HepG2 (cell line): ENCODE measurements around the gene LZTS2. TPM values are rescaled to one million over a fixed set of nuclear protein-coding genes. Genes with fewer than 3 reads are reported as not detected.

Experiments used
- AHR ChIP-seq: IDR thresholded peaks from 2 replicates; pipeline ENCODE4 v1.6.1; 2018; ENCODE audit warnings: missing genetic modification reagents, missing compliant biosample characterization
- ARID2 ChIP-seq: sonication (generic); formaldehyde crosslinking; IDR thresholded peaks from 2 replicates; pipeline ENCODE4 v1.8.1; 2022; ENCODE audit warnings: mild to moderate bottlenecking, missing genetic modification reagents, borderline replicate concordance
- EEA1 ChIP-seq: sonication (generic); formaldehyde crosslinking; IDR thresholded peaks from 2 replicates; pipeline ENCODE4 v1.5.1; 2020; ENCODE audit warnings: mild to moderate bottlenecking, missing genetic modification reagents, borderline replicate concordance
- ELF4 ChIP-seq: sonication (generic); formaldehyde crosslinking; IDR thresholded peaks from 2 replicates; pipeline ENCODE4 v1.5.0; 2020; ENCODE audit warnings: missing genetic modification reagents, mild to moderate bottlenecking, moderate library complexity, borderline replicate concordance
- FOXA1 ChIP-seq, 2 experiments: fragments of 450-650 bp in 1 of 2; sonication (generic) in 1 of 2; formaldehyde crosslinking in 1 of 2; IDR thresholded peaks; 2 replicates each; pipeline versions ENCODE4 v1.4.0 to v1.6.1; 2016 to 2020; ENCODE audit warnings: missing genetic modification reagents in 1 of 2
- GABPA ChIP-seq, 2 experiments: IDR thresholded peaks; 2 replicates each; pipeline ENCODE4 v1.6.1; 2011 to 2016; ENCODE audit warnings: low read depth in 2 of 2, low read length in 1 of 2, missing biosample characterization in 1 of 2, missing genetic modification characterization in 1 of 2
- HDAC6 ChIP-seq: fragments of 200-600 bp; sonication (generic); IDR thresholded peaks from 2 replicates; pipeline ENCODE4 v1.7.0; 2017; ENCODE audit warnings: mild to moderate bottlenecking, antibody characterized with exemption, low read length, low read depth
- HOXA5 ChIP-seq: sonication (generic); formaldehyde crosslinking; IDR thresholded peaks from 2 replicates; pipeline ENCODE4 v1.4.0; 2020; ENCODE audit warnings: missing genetic modification reagents
- KDM3A ChIP-seq: IDR thresholded peaks from 2 replicates; pipeline ENCODE4 v1.6.1; 2018; ENCODE audit warnings: low read depth, missing compliant biosample characterization
- POLR2G ChIP-seq: fragments of 200-400 bp; formaldehyde crosslinking; IDR thresholded peaks from 2 replicates; pipeline ENCODE4 v1.6.1; 2018; ENCODE audit warnings: mild to moderate bottlenecking, low read depth, low read length, moderate library complexity
- SOX5 ChIP-seq: IDR thresholded peaks from 2 replicates; pipeline ENCODE4 v1.6.1; 2016; ENCODE audit warnings: borderline replicate concordance
- STAT6 ChIP-seq: sonication (generic); formaldehyde crosslinking; IDR thresholded peaks from 2 replicates; pipeline ENCODE4 v1.4.0; 2020; ENCODE audit warnings: missing genetic modification reagents, mild to moderate bottlenecking, borderline replicate concordance
- WIZ ChIP-seq: sonication (generic); formaldehyde crosslinking; IDR thresholded peaks from 2 replicates; pipeline ENCODE4 v1.5.1; 2020; ENCODE audit warnings: mild to moderate bottlenecking, missing genetic modification reagents
- ZMAT5 ChIP-seq: sonication (generic); formaldehyde crosslinking; IDR thresholded peaks from 2 replicates; pipeline ENCODE4 v1.5.0; 2020; ENCODE audit warnings: mild to moderate bottlenecking, low read depth, missing genetic modification reagents, borderline replicate concordance
- ZMYM3 ChIP-seq: sonication (generic); formaldehyde crosslinking; IDR thresholded peaks from 2 replicates; pipeline ENCODE4 v1.5.1; 2020; ENCODE audit warnings: mild to moderate bottlenecking, missing genetic modification reagents
- ZNF281 ChIP-seq: sonication (generic); formaldehyde crosslinking; IDR thresholded peaks from 2 replicates; pipeline ENCODE4 v1.4.0; 2020; ENCODE audit warnings: missing genetic modification reagents, borderline replicate concordance
- ZNF790 ChIP-seq: sonication (generic); formaldehyde crosslinking; IDR thresholded peaks from 2 replicates; pipeline ENCODE4 v1.8.0; 2022; ENCODE audit warnings: missing genetic modification reagents, mild to moderate bottlenecking, borderline replicate concordance
- ZNF879 ChIP-seq: sonication (generic); formaldehyde crosslinking; IDR thresholded peaks from 2 replicates; pipeline ENCODE4 v1.8.1; 2023; ENCODE audit warnings: missing genetic modification reagents
- polyA plus RNA-seq, 8 experiments: library from polyadenylated mRNA; depleted of rRNA in 3 of 8; stranded (reverse) in 7 of 8; unstranded in 1 of 8; fragments of >200 nt; fragmentation: Illumina TruSeq in 4 of 8; extraction: Trizol in 4 of 8; gene quantifications; 2 replicates each; pipeline versions ENCODE4 v1.2.1 to v1.2.3, GENCODE V29; 2011 to 2016; ENCODE audit warnings: low read depth in 4 of 8, missing spikeins in 1 of 8, mixed read lengths in 1 of 8; ENCODE audit not compliant: insufficient read depth in 1 of 8
- total RNA-seq, 5 experiments: library from RNA; depleted of rRNA; stranded (reverse); fragments of >200 nt; fragmentation: Illumina TruSeq; extraction: Trizol; gene quantifications; 2 replicates each; pipeline ENCODE4 v1.2.3, GENCODE V29; 2016; ENCODE audit warnings: low read depth in 1 of 5
- TF ChIP-seq, protein P1 (sequence below), 2 experiments: fragments of 450-650 bp in 1 of 2; sonication (generic) in 1 of 2; formaldehyde crosslinking; IDR thresholded peaks; 2 replicates each; pipeline versions ENCODE4 v1.5.0 to v1.8.0; 2020 to 2022; ENCODE audit warnings: mild to moderate bottlenecking in 1 of 2, missing genetic modification reagents in 1 of 2
- TF ChIP-seq, protein P2 (sequence below): sonication (generic); formaldehyde crosslinking; IDR thresholded peaks from 2 replicates; pipeline ENCODE4 v1.8.1; 2023; ENCODE audit warnings: mild to moderate bottlenecking, missing genetic modification reagents

Gene LZTS2
- total and polyA plus RNA-seq, 2 of the 13 experiments (the other 11 are each of a cell fraction or from before 2014, with no cell fraction given) = 43.6 to 65.6 TPM

DNA sequence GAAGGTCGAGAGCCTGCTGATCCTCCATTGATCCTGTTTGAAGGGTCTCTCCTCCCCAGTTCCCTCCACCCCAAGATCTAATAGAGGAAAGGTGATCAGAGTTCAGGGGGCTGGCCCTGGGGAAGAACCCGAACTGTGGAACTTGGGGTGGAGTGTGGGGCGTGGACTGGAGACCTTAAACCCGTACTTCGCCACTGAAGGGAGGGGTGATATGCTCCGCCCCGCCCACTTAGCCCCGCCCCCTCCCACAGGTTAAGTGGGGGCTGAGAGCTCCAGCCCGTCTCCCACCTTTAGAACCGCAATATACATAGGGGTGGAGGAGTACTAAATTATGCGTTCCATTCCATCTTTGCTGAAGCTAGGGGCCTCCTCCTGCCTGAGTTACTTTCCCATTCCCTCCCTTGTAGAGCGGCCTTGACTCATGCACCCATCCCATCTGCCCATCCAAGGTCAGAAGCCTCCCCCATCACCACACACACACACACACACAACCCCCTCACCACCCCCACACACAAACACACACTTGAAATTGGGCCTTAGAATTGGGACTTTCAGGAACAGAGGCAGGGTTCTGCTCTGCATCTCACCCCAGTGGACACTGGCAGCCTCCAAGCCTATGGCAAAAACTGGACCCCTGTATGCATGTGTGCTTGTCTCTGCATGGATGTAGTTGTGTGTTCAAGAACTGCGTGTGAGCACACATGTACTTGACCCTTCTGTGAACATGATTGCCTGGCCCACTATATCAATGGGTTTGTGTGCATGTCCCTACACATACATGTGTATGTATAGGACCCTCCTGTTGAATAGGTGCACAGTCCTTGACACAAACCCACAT, 29.3 kb upstream of the LZTS2 start (continued):
- peak; percentile 79 for TF ChIP-seq ZNF281 (CRISPR knock-in tag)
- 0 out of 2 replicates have a peak, but pooled peaks have one; percentile 36 for TF ChIP-seq HOXA5
- TF ChIP-seq AHR (CRISPR knock-in tag) = 0 out of 2 replicates have a peak, but pooled peaks have one; percentile 27
- no peak for TF ChIP-seq GABPA (IDR thresholded peaks at IDR 0.05; ENCODE audit: low read depth, low read length)
- TF ChIP-seq GABPA (CRISPR knock-in tag; IDR thresholded peaks at IDR 0.05; ENCODE audit: low read depth) = 0 out of 2 replicates have a peak, but pooled peaks have one; percentile 31
- TF ChIP-seq, protein P1, sequence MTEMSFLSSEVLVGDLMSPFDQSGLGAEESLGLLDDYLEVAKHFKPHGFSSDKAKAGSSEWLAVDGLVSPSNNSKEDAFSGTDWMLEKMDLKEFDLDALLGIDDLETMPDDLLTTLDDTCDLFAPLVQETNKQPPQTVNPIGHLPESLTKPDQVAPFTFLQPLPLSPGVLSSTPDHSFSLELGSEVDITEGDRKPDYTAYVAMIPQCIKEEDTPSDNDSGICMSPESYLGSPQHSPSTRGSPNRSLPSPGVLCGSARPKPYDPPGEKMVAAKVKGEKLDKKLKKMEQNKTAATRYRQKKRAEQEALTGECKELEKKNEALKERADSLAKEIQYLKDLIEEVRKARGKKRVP (CRISPR knock-in tag; IDR thresholded peaks at IDR 0.05) = no peak
- TF ChIP-seq FOXA1 (IDR thresholded peaks at IDR 0.05) = no peak
- TF ChIP-seq FOXA1 (CRISPR knock-in tag; IDR thresholded peaks at IDR 0.05) = 0 out of 2 replicates have a peak, but pooled peaks have one; percentile 3
- TF ChIP-seq EEA1 (CRISPR knock-in tag) = 0 out of 2 replicates have a peak, but pooled peaks have one; percentile 20
- TF ChIP-seq ARID2 (CRISPR knock-in tag) = no peak
- TF ChIP-seq HDAC6 = no peak
- no peak; the same call in 1 of the 2 replicates for TF ChIP-seq SOX5 (CRISPR knock-in tag)
- 0 out of 2 replicates have a peak, but pooled peaks have one; percentile 8 for TF ChIP-seq KDM3A (CRISPR knock-in tag)
- no peak for TF ChIP-seq ELF4
- TF ChIP-seq, protein P2, sequence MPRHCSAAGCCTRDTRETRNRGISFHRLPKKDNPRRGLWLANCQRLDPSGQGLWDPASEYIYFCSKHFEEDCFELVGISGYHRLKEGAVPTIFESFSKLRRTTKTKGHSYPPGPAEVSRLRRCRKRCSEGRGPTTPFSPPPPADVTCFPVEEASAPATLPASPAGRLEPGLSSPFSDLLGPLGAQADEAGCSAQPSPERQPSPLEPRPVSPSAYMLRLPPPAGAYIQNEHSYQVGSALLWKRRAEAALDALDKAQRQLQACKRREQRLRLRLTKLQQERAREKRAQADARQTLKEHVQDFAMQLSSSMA (CRISPR knock-in tag) = peak; percentile 62
- TF ChIP-seq POLR2G = peak; percentile 82
- TF ChIP-seq ZNF790 = no peak
- no peak for TF ChIP-seq STAT6
- TF ChIP-seq ZNF879 (CRISPR knock-in tag) = 0 out of 2 replicates have a peak, but pooled peaks have one; percentile 35
- no peak for TF ChIP-seq ZMAT5 (CRISPR knock-in tag)
- 0 out of 2 replicates have a peak, but pooled peaks have one; percentile 4 for TF ChIP-seq ZMYM3 (CRISPR knock-in tag)
- no peak for TF ChIP-seq WIZ (CRISPR knock-in tag)
